ENCODE data around the gene RAB11FIP4. TPM values are rescaled to one million over a fixed set of nuclear protein-coding genes. Genes with fewer than 3 reads are reported as not detected.
A peak's percentile ranks its signal among the peaks of the same experiment; 100 is the strongest.

Gene RAB11FIP4
- total and polyA plus RNA-seq, 4 donors = 5.2 to 19.1 (median 12.8) TPM

- Histone ChIP-seq H3K9me3 (ENCODE audit: control insufficient read depth in 4 of 4, insufficient read depth in 3 of 4, low read length in 3 of 4) (no peaks in the 10 kb centered on the region), H3K27me3 (ENCODE audit: control insufficient read depth in 3 of 3, insufficient read depth in 3 of 3, low read length in 2 of 3) (no peaks in the 10 kb centered on the region), H3K4me1 (ENCODE audit: control insufficient read depth in 5 of 5, insufficient read depth in 5 of 5, low read length in 5 of 5) (peaks cover 0 to 5% (median 0%) of the 10 kb centered on the region in 5 donors), H3K4me3 (peak overlapping the region; percentile 82), H3K27ac (ENCODE audit: low read depth in 1 of 2, low read length in 1 of 2) (peak overlapping the region; percentile 93 to 97), H3K9ac (ENCODE audit: insufficient read depth in 1 of 2, low read length in 2 of 2) (peak overlapping the region in 1 of 2 donors; percentile 42), H3K36me3 (ENCODE audit: control insufficient read depth in 4 of 4, insufficient read depth in 4 of 4, low read length in 4 of 4) (no peaks in the 10 kb centered on the region)
- DNase-seq = peak in 2 of 3 donors; percentile 36 to 37
- TF ChIP-seq CTCF (IDR thresholded peaks at IDR 0.05; ENCODE audit: control extremely low read depth, extremely low read depth) = no peak
- 0 to 1% methylated on average over 18 of the region's 18 CpGs for WGBS, 2 donors
- ATAC-seq (ENCODE audit: insufficient read depth, low FRiP score) = peak; percentile 5
Measured at GRCh38 chr17:31549121-31549524, 157.6 kb downstream of the RAB11FIP4 start.

- no peak for TF ChIP-seq CTCF (IDR thresholded peaks at IDR 0.05; ENCODE audit: control extremely low read depth, extremely low read depth)
- DNase-seq (peak; percentile 94 to 97 (median 96)), ATAC-seq (ENCODE audit: insufficient read depth, low FRiP score) (peak; percentile 95)
- Histone ChIP-seq H3K27ac (ENCODE audit: low read depth in 1 of 2, low read length in 1 of 2) (peak overlapping the region; percentile 93 to 97), H3K4me1 (ENCODE audit: control insufficient read depth in 5 of 5, insufficient read depth in 5 of 5, low read length in 5 of 5) (peaks cover 0 to 5% (median 0%) of the 10 kb centered on the region in 5 donors), H3K9me3 (ENCODE audit: control insufficient read depth in 4 of 4, insufficient read depth in 3 of 4, low read length in 3 of 4) (no peaks in the 10 kb centered on the region), H3K4me3 (peak overlapping the region; percentile 82), H3K9ac (ENCODE audit: insufficient read depth in 1 of 2, low read length in 2 of 2) (no peak overlapping the region), H3K27me3 (ENCODE audit: control insufficient read depth in 3 of 3, insufficient read depth in 3 of 3, low read length in 2 of 3) (no peaks in the 10 kb centered on the region), H3K36me3 (ENCODE audit: control insufficient read depth in 4 of 4, insufficient read depth in 4 of 4, low read length in 4 of 4) (no peaks in the 10 kb centered on the region)
- 1% methylated on average over 70 to 105 of the region's 105 CpGs for WGBS, 2 donors
Measured at GRCh38 chr17:31549525-31550388, 158.3 kb downstream of the RAB11FIP4 start.

- Histone ChIP-seq H3K4me3 (peak overlapping the region; percentile 32), H3K27ac (ENCODE audit: low read depth in 1 of 2, low read length in 1 of 2) (peak overlapping the region; percentile 50 to 64), H3K4me1 (ENCODE audit: control insufficient read depth in 5 of 5, insufficient read depth in 5 of 5, low read length in 5 of 5) (peaks cover 0 to 5% (median 0%) of the 10 kb centered on the region in 5 donors), H3K36me3 (ENCODE audit: control insufficient read depth in 4 of 4, insufficient read depth in 4 of 4, low read length in 4 of 4) (no peaks in the 10 kb centered on the region), H3K27me3 (ENCODE audit: control insufficient read depth in 3 of 3, insufficient read depth in 3 of 3, low read length in 2 of 3) (no peaks in the 10 kb centered on the region), H3K9ac (ENCODE audit: insufficient read depth in 1 of 2, low read length in 2 of 2) (no peak overlapping the region), H3K9me3 (ENCODE audit: control insufficient read depth in 4 of 4, insufficient read depth in 3 of 4, low read length in 3 of 4) (no peaks in the 10 kb centered on the region)
- TF ChIP-seq CTCF (IDR thresholded peaks at IDR 0.05; ENCODE audit: control extremely low read depth, extremely low read depth) = no peak
- ATAC-seq (ENCODE audit: insufficient read depth, low FRiP score) = no peak
- WGBS, 2 donors = 13 to 16% methylated on average over 17 of the region's 17 CpGs
- peak in 2 of 3 donors; percentile 22 to 24 for DNase-seq
Measured at GRCh38 chr17:31550389-31551056, 159.0 kb downstream of the RAB11FIP4 start.

Measured in lung (tissue), 12 donors.